SU-DHL-6 (cell line): ENCODE results near the gene LRRC23.

Experiments
- EZH2phosphoT487 ChIP-seq: fragments of 200-600 bp; sonication (generic), shearing (Covaris generic); conservative IDR thresholded peaks from 2 replicates; pipeline ENCODE4 v1.6.1; 2018; ENCODE audit warnings: mild to moderate bottlenecking, antibody characterized with exemption, low read length, moderate library complexity, mixed read lengths
- TF ChIP-seq, protein P1 (sequence below): fragments of 200-600 bp; sonication (generic); IDR thresholded peaks from one replicate; pipeline ENCODE4 v1.5.1; 2017; ENCODE audit warnings: antibody characterized with exemption, mild to moderate bottlenecking, low read length, moderate library complexity; ENCODE audit not compliant: insufficient read depth, poor library complexity, severe bottlenecking

DNA sequence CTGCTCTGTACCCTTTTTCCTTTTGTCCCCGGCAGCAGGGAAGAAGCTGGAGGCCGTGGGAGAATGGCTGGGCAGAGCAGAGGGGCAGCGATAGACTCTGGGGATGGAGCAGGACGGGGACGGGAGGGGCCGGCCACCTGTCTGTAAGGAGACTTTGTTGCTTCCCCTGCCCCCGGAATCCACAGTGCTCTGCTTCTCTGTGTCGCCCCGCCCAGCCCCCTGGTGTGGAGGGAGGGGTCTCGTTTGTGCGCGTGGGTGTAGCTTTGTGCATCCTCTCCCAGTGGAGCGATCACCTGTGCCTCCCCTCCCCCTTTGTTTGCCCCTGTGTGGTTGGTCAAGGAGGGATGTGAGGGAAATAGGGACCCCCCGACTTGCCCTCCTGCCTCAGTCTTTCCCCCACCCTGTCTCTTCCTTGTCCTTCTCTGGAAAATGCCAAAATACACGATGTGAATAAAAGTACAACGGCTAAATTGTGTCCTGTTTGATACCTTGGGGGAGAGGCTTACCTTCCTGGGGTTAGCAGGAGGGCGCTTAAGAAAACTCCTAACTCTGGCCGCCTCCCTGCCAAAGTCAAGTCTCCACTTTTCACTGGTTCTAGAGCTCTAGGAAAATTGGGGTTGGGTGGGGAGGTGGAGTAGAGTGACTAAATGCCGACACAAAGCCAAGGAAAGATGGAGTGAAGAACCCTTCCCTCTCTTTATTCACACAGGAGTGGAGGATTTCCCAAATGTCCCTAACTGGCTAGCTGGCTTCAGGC, 38.3 kb upstream of the LRRC23 start:
- TF ChIP-seq, protein P1, sequence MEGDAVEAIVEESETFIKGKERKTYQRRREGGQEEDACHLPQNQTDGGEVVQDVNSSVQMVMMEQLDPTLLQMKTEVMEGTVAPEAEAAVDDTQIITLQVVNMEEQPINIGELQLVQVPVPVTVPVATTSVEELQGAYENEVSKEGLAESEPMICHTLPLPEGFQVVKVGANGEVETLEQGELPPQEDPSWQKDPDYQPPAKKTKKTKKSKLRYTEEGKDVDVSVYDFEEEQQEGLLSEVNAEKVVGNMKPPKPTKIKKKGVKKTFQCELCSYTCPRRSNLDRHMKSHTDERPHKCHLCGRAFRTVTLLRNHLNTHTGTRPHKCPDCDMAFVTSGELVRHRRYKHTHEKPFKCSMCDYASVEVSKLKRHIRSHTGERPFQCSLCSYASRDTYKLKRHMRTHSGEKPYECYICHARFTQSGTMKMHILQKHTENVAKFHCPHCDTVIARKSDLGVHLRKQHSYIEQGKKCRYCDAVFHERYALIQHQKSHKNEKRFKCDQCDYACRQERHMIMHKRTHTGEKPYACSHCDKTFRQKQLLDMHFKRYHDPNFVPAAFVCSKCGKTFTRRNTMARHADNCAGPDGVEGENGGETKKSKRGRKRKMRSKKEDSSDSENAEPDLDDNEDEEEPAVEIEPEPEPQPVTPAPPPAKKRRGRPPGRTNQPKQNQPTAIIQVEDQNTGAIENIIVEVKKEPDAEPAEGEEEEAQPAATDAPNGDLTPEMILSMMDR: no peak
- TF ChIP-seq EZH2phosphoT487: no peak
